ENCODE measurements around the gene LRRC36. TPM values are rescaled to one million over a fixed set of nuclear protein-coding genes. Genes with fewer than 3 reads are reported as not detected.
A peak's percentile ranks its signal among the peaks of the same experiment; 100 is the strongest.

The LRRC36 gene
- total RNA-seq, 4 donors from 2014 or later, result 5.1 TPM; not detected in 3

- Histone ChIP-seq H3K36me3 (no peaks in the 10 kb centered on the region), H3K4me1 (peaks cover 0 to 21% (median 13%) of the 10 kb centered on the region in 4 donors), H3K4me3 (no peak overlapping the region), H3K27ac (peak overlapping the region in 3 of 4 donors; percentile 80 to 99 (median 93)), H3K27me3 (no peaks in the 10 kb centered on the region), H3K9me3 (no peaks in the 10 kb centered on the region)
- DNase-seq, result peak; percentile 57 to 88 (median 86)
- TF ChIP-seq POLR2A (IDR thresholded peaks at IDR 0.05), result peak in 1 of 2 donors; percentile 19
- peak; percentile 26 to 95 (median 84) for TF ChIP-seq CTCF (IDR thresholded peaks at IDR 0.05)
Observed at GRCh38 chr16:67428146-67428731, 101.6 kb downstream of the LRRC36 start.

- peaks cover 0 to 21% (median 13%) of the 10 kb centered on the region in 4 donors for H3K4me1 ChIP-seq
- H3K9me3 ChIP-seq, result no peaks in the 10 kb centered on the region
- TF ChIP-seq POLR2A (IDR thresholded peaks at IDR 0.05) (peak; percentile 91 to 96), CTCF (IDR thresholded peaks at IDR 0.05) (peak in 1 of 6 experiments; percentile 2)
- peak overlapping the region in 3 of 4 donors; percentile 80 to 99 (median 93) for H3K27ac ChIP-seq
- DNase-seq, result peak in 2 of 3 donors; percentile 82 to 84
- no peaks in the 10 kb centered on the region for H3K27me3 ChIP-seq
- peak overlapping the region in 2 of 4 donors; percentile 62 to 92 for H3K4me3 ChIP-seq
- no peaks in the 10 kb centered on the region for H3K36me3 ChIP-seq
Observed at GRCh38 chr16:67429053-67429798, 102.6 kb downstream of the LRRC36 start.

- DNase-seq, result no peak
- H3K4me3 ChIP-seq, result peak overlapping the region; percentile 43 to 92 (median 58)
- TF ChIP-seq CTCF (IDR thresholded peaks at IDR 0.05) (no peak), POLR2A (IDR thresholded peaks at IDR 0.05) (peak in 1 of 2 donors; percentile 4)
- peaks cover 0 to 21% (median 13%) of the 10 kb centered on the region in 4 donors for H3K4me1 ChIP-seq
- H3K27ac ChIP-seq, result peak overlapping the region; percentile 49 to 99 (median 86)
- no peaks in the 10 kb centered on the region for H3K36me3 ChIP-seq
- H3K9me3 ChIP-seq, result no peaks in the 10 kb centered on the region
- H3K27me3 ChIP-seq, result no peaks in the 10 kb centered on the region
Observed at GRCh38 chr16:67429799-67430503, 103.3 kb downstream of the LRRC36 start.

DNA sequence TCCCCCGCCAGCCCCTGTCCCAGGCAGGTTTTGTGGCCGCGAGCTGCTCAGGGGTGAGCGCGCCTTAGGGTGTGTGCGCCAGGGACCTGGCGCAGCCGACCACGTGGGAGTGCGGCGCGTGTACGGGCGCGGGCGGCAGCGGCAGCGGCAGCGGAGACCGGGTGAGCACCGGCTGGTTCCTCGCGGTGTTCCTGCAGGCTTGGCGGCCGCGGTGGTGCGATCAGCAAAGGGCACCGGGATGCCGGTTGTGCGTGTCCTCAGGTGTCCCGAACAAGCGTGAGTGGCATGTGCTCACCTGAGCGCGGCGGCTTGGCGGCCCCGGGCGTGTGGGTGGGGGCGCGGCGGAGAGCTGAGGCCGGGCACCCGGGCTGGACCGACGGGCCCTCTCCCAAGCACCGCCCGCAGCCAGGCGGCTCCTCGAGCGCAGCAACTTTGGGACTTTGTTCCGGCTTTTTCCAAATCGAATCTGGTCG is 103.9 kb downstream of the LRRC36 start:
- peaks cover 0 to 23% (median 15%) of the 10 kb centered on the region in 4 donors for H3K4me1 ChIP-seq
- peaks cover 0 to 3% (median 0%) of the 10 kb centered on the region in 3 donors for H3K36me3 ChIP-seq
- TF ChIP-seq CTCF (IDR thresholded peaks at IDR 0.05) (peak in 3 of 6 experiments; percentile 23 to 38 (median 26)), POLR2A (IDR thresholded peaks at IDR 0.05) (peak; percentile 85 to 92)
- H3K4me3 ChIP-seq, result peak overlapping the region; percentile 43 to 92 (median 58)
- no peaks in the 10 kb centered on the region for H3K9me3 ChIP-seq
- no peaks in the 10 kb centered on the region for H3K27me3 ChIP-seq
- DNase-seq, result no peak
- H3K27ac ChIP-seq, result peak overlapping the region; percentile 49 to 99 (median 86)
